Neuronal stem cell (in vitro differentiated cells): Measurements from ENCODE around the gene CARM1.

Experiments used
- DNase-seq: peaks from one replicate; pipeline ENCODE4 v3.0.0-alpha.2; 2013; ENCODE audit warnings: low spot score
- H2AFZ ChIP-seq: one replicate; pipeline ENCODE4 v1.6.1; 2013; ENCODE audit warnings: mild to moderate bottlenecking, low read length, inconsistent platforms
- H2AK5ac ChIP-seq: 2 replicates; pipeline ENCODE4 v1.6.1; 2013; ENCODE audit warnings: low read depth, mild to moderate bottlenecking, inconsistent platforms, low read length, moderate library complexity, mixed read lengths
- H2BK120ac ChIP-seq: 2 replicates; pipeline ENCODE4 v1.6.1; 2013; ENCODE audit warnings: low read depth, mild to moderate bottlenecking, inconsistent platforms, low read length, moderate library complexity, mixed read lengths
- H2BK12ac ChIP-seq: one replicate; pipeline ENCODE4 v1.6.1; 2013; ENCODE audit warnings: low read length, inconsistent platforms
- H2BK15ac ChIP-seq: 2 replicates; pipeline ENCODE4 v1.6.1; 2013; ENCODE audit warnings: mild to moderate bottlenecking, low read length, inconsistent platforms, mixed read lengths
- H2BK5ac ChIP-seq: one replicate; pipeline ENCODE4 v1.6.1; 2013; ENCODE audit warnings: inconsistent platforms, mild to moderate bottlenecking, low read length, moderate library complexity
- H3K14ac ChIP-seq: one replicate; pipeline ENCODE4 v1.6.1; 2013; ENCODE audit warnings: low read length, inconsistent platforms
- H3K18ac ChIP-seq: 2 replicates; pipeline ENCODE4 v1.6.1; 2013; ENCODE audit warnings: low read length, inconsistent platforms
- H3K23ac ChIP-seq: 2 replicates; pipeline ENCODE4 v1.6.1; 2013; ENCODE audit warnings: low read depth, mild to moderate bottlenecking, mixed read lengths, low read length, inconsistent platforms; ENCODE audit not compliant: poor library complexity
- H3K27ac ChIP-seq: replicated peaks from 3 replicates; pipeline ENCODE4 v1.5.1; 2013; ENCODE audit warnings: low read length, inconsistent platforms
- H3K27me3 ChIP-seq, 3 experiments: 2 replicates each; pipeline ENCODE4 v1.6.1; 2013; ENCODE audit warnings: low read length in 3 of 3, mild to moderate bottlenecking in 2 of 3, inconsistent platforms in 1 of 3, low read depth in 1 of 3, mixed read lengths in 1 of 3, moderate library complexity in 1 of 3; ENCODE audit not compliant: control insufficient read depth in 3 of 3, insufficient read depth in 3 of 3
- H3K36me3 ChIP-seq, 2 donors: replicated peaks in 1 of 2; 2 replicates each; pipeline ENCODE4 v1.6.1; 2013; ENCODE audit warnings: low read length in 2 of 2; ENCODE audit not compliant: control insufficient read depth in 2 of 2, insufficient read depth in 2 of 2
- H3K4ac ChIP-seq: 2 replicates; pipeline ENCODE4 v1.6.1; 2013; ENCODE audit warnings: inconsistent platforms, mild to moderate bottlenecking, low read length, moderate library complexity
- H3K4me1 ChIP-seq, 2 donors: 1 replicate in 1 of 2; 2 replicates in 1 of 2; pipeline ENCODE4 v1.6.1; 2013; ENCODE audit warnings: low read length in 2 of 2, low read depth in 1 of 2; ENCODE audit not compliant: control insufficient read depth in 2 of 2, insufficient read depth in 1 of 2
- H3K4me2 ChIP-seq: one replicate; pipeline ENCODE4 v1.6.1; 2013; ENCODE audit warnings: mild to moderate bottlenecking, low read length, inconsistent platforms; ENCODE audit not compliant: insufficient read depth, poor library complexity, severe bottlenecking
- H3K4me3 ChIP-seq, 2 donors: 2 replicates each; pipeline ENCODE4 v1.5.1; 2013; ENCODE audit warnings: low read length in 2 of 2, mild to moderate bottlenecking in 2 of 2, inconsistent platforms in 1 of 2, moderate library complexity in 1 of 2
- H3K79me1 ChIP-seq: one replicate; pipeline ENCODE4 v1.6.1; 2013; ENCODE audit warnings: low read depth, mild to moderate bottlenecking, inconsistent platforms, low read length, moderate library complexity
- H3K9ac ChIP-seq: one replicate; pipeline ENCODE4 v1.6.1; 2013; ENCODE audit warnings: mild to moderate bottlenecking, low read depth, low read length, inconsistent platforms; ENCODE audit not compliant: poor library complexity
- H3K9me3 ChIP-seq, 2 donors: replicated peaks in 1 of 2; 2 replicates each; pipeline versions ENCODE3 to v1.6.1; 2013; ENCODE audit warnings: low read length in 2 of 2, mild to moderate bottlenecking in 2 of 2, inconsistent platforms in 1 of 2, low read depth in 1 of 2, mixed read lengths in 1 of 2, moderate library complexity in 1 of 2; ENCODE audit not compliant: control insufficient read depth in 2 of 2, insufficient read depth in 1 of 2
- H4K8ac ChIP-seq: one replicate; pipeline ENCODE4 v1.6.1; 2013; ENCODE audit warnings: low read depth, mild to moderate bottlenecking, inconsistent platforms, low read length, moderate library complexity
- H4K91ac ChIP-seq: one replicate; pipeline ENCODE4 v1.6.1; 2013; ENCODE audit warnings: low read length, low read depth, mild to moderate bottlenecking, inconsistent platforms; ENCODE audit not compliant: poor library complexity
- WGBS, 2 donors: extraction: QIAGEN DNeasy Blood & Tissue Kit; methylation state at CpG; one replicate each; pipeline ENCODE4 v1.1.7; 2013; ENCODE audit warnings: missing lambda C conversion rate in 2 of 2, mixed read lengths in 1 of 2; ENCODE audit not compliant: insufficient read length in 2 of 2, insufficient replicate concordance in 1 of 2; ENCODE audit errors: extremely low coverage in 2 of 2; 5-methylcytosine and 5-hydroxymethylcytosine counted together

Gene CARM1

GRCh38 chr19:10835089-10835753 lies 36.1 kb upstream of the CARM1 start:
- Histone ChIP-seq H4K91ac (no peak overlapping the region), H2BK12ac (peak overlapping the region; percentile 87), H3K4ac (peak overlapping the region; percentile 87), H3K36me3 (peaks cover 33 to 40% of the 10 kb centered on the region in 2 donors), H2AFZ (peak overlapping the region; percentile 19), H3K23ac (peak overlapping the region; percentile 99), H2BK15ac (peak overlapping the region; percentile 63), H3K27ac (peak overlapping the region; percentile 56), H3K4me3 (peak overlapping the region; percentile 60 to 68), H3K27me3 (peaks cover 0 to 3% (median 0%) of the 10 kb centered on the region in 3 experiments), H3K14ac (peak overlapping the region; percentile 11), H3K9me3 (peaks cover 6 to 12% of the 10 kb centered on the region in 2 donors), H2AK5ac (peak overlapping the region; percentile 86), H3K9ac (peak overlapping the region; percentile 86), H3K18ac (peak overlapping the region; percentile 82), H3K4me2 (peak overlapping the region; percentile 62), H4K8ac (peak overlapping the region; percentile 78), H3K4me1 (peaks cover 5 to 15% of the 10 kb centered on the region in 2 donors), H2BK120ac (no peak overlapping the region), H3K79me1 (peaks cover 5% of the 10 kb centered on the region), H2BK5ac (no peak overlapping the region)
- no peak for DNase-seq
- no CpG with 5 or more reads among the region's 32 CpGs for WGBS, 2 donors

- H3K4me2 ChIP-seq, result peak within 1 kb of the TSS; percentile 62
- H3K27me3 ChIP-seq, result peaks cover 0 to 3% (median 0%) of the 10 kb centered on the region in 3 experiments
- H2BK15ac ChIP-seq, result peak within 1 kb of the TSS; percentile 80
- H2BK5ac ChIP-seq, result peak within 1 kb of the TSS; percentile 75
- DNase-seq, result peak; percentile 99
- H2BK120ac ChIP-seq, result no peak within 1 kb of the TSS
- peak within 1 kb of the TSS; percentile 93 for H3K27ac ChIP-seq
- H3K23ac ChIP-seq, result peak within 1 kb of the TSS; percentile 99
- peaks cover 33 to 35% of the 10 kb centered on the region in 2 donors for H3K36me3 ChIP-seq
- H2BK12ac ChIP-seq, result peak within 1 kb of the TSS; percentile 93
- peak within 1 kb of the TSS; percentile 98 for H2AFZ ChIP-seq
- peak within 1 kb of the TSS; percentile 86 for H2AK5ac ChIP-seq
- peak within 1 kb of the TSS; percentile 99 for H3K18ac ChIP-seq
- H3K4me3 ChIP-seq, result peak within 1 kb of the TSS; percentile 68 to 82
- peak within 1 kb of the TSS; percentile 98 for H3K9ac ChIP-seq
- H3K4ac ChIP-seq, result peak within 1 kb of the TSS; percentile 87
- H4K91ac ChIP-seq, result no peak within 1 kb of the TSS
- peak within 1 kb of the TSS; percentile 95 for H4K8ac ChIP-seq
- peaks cover 6 to 12% of the 10 kb centered on the region in 2 donors for H3K9me3 ChIP-seq
- WGBS, 2 donors, result no CpG with 5 or more reads among the region's 50 CpGs
- peak within 1 kb of the TSS; percentile 92 for H3K14ac ChIP-seq
- peaks cover 5 to 11% of the 10 kb centered on the region in 2 donors for H3K4me1 ChIP-seq
- peaks cover 5% of the 10 kb centered on the region for H3K79me1 ChIP-seq
Observed at GRCh38 chr19:10835754-10836478, 35.4 kb upstream of the CARM1 start, which contains the start of gene TMED1. TSS of gene TMED1 (minus strand) at chr19:10836212. CDS start at chr19:10836191, 21 bp downstream.

GRCh38 chr19:10836479-10837330 lies 34.6 kb upstream of the CARM1 start:
- Histone ChIP-seq H2BK15ac (peak overlapping the region; percentile 80), H2BK120ac (no peak overlapping the region), H3K23ac (peak overlapping the region; percentile 40), H2AFZ (peak overlapping the region; percentile 98), H3K27ac (peak overlapping the region; percentile 93), H3K9me3 (peaks cover 6 to 12% of the 10 kb centered on the region in 2 donors), H3K14ac (peak overlapping the region; percentile 42), H3K4ac (peak overlapping the region; percentile 79), H3K4me3 (peak overlapping the region; percentile 47 to 68), H3K18ac (peak overlapping the region; percentile 92), H3K9ac (no peak overlapping the region), H3K36me3 (peaks cover 28 to 34% of the 10 kb centered on the region in 2 donors), H2BK5ac (peak overlapping the region; percentile 75), H2AK5ac (peak overlapping the region; percentile 6), H3K4me2 (peak overlapping the region; percentile 59), H3K4me1 (peaks cover 5 to 9% of the 10 kb centered on the region in 2 donors), H4K8ac (peak overlapping the region; percentile 95), H4K91ac (no peak overlapping the region), H3K27me3 (peaks cover 0 to 3% (median 0%) of the 10 kb centered on the region in 3 experiments), H3K79me1 (peaks cover 5% of the 10 kb centered on the region), H2BK12ac (no peak overlapping the region)
- no peak for DNase-seq
- no CpG with 5 or more reads among the region's 38 CpGs for WGBS, 2 donors
